NCI-H2196 treated with DMSO at 0.1 percent for 48 hours (cell line): ENCODE measurements around the gene SKIDA1.
"Not testable (repeated sequence)": the region's sequence is repeated elsewhere in the genome, so short reads cannot be mapped to it uniquely, and the experiment has no call there.

ENCODE experiments used
- DNase-seq: peaks from one replicate; lab custom pipeline; 2025; ENCODE audit not compliant: unreplicated experiment; lab: John Stamatoyannopoulos, UW

Gene SKIDA1

GRCh38 chr10:21525367-21526187 is at the start of gene SKIDA1:
Gene SKIDA1, minus strand, starts transcription at chr10:21525682. Its CDS starts 7,860 bp downstream, at chr10:21517822.
- DNase-seq = peak; percentile 57

GRCh38 chr10:21574514-21574913 is 49.0 kb upstream of the SKIDA1 start:
- DNase-seq = not testable (repeated sequence)

- DNase-seq = no peak
These were observed 47.1 kb upstream of the SKIDA1 start for GRCh38 chr10:21572578-21572977.

- DNase-seq = no peak
These were observed 45.5 kb upstream of the SKIDA1 start for GRCh38 chr10:21570761-21571521.

GRCh38 chr10:21558984-21559383 is 33.5 kb upstream of the SKIDA1 start:
- not testable (repeated sequence) for DNase-seq

GRCh38 chr10:21556527-21556926 is 31.0 kb upstream of the SKIDA1 start:
- DNase-seq = no peak

GRCh38 chr10:21552638-21553037 is 27.2 kb upstream of the SKIDA1 start:
- no peak for DNase-seq

- DNase-seq = no peak
These were observed 21.8 kb upstream of the SKIDA1 start for GRCh38 chr10:21547246-21547645.

GRCh38 chr10:21540701-21541100 is 15.2 kb upstream of the SKIDA1 start:
- DNase-seq = not testable (repeated sequence)

GRCh38 chr10:21536874-21537273 is 11.4 kb upstream of the SKIDA1 start:
- no peak for DNase-seq

GRCh38 chr10:21535976-21536375 is 10.5 kb upstream of the SKIDA1 start:
- not testable (repeated sequence) for DNase-seq

- no peak for DNase-seq
These were observed 10.0 kb upstream of the SKIDA1 start for GRCh38 chr10:21535494-21535965.

- DNase-seq = no peak
These were observed 9.4 kb upstream of the SKIDA1 start for GRCh38 chr10:21534604-21535493.

GRCh38 chr10:21534280-21534586 is 8.8 kb upstream of the SKIDA1 start:
- no peak for DNase-seq

GRCh38 chr10:21533467-21534279 is 8.2 kb upstream of the SKIDA1 start, which contains the start of gene MLLT10:
Gene MLLT10, plus strand, starts transcription at chr10:21534232. Its CDS starts 413 bp downstream, at chr10:21534645.
- peak; percentile 63 for DNase-seq

- no peak for DNase-seq
These were observed 7.4 kb upstream of the SKIDA1 start for GRCh38 chr10:21532694-21533466.

- DNase-seq = no peak
These were observed 5.7 kb upstream of the SKIDA1 start for GRCh38 chr10:21531164-21531563.

- no peak for DNase-seq
These were observed 5.2 kb upstream of the SKIDA1 start for GRCh38 chr10:21530641-21531040.

- DNase-seq = no peak
These were observed 4.7 kb upstream of the SKIDA1 start for GRCh38 chr10:21530168-21530567.
